PC-9 (cell line): Measurements from ENCODE around the gene ITPR3. TPM values are rescaled to one million over a fixed set of nuclear protein-coding genes. Genes with fewer than 3 reads are reported as not detected.
A peak's percentile ranks its signal among the peaks of the same experiment; 100 is the strongest.

ENCODE experiments used
- BruUV-seq: library from RNA; stranded (reverse); fragments of 400-500 nt; replicated peaks from 2 replicates; lab custom pipeline; 2021; lab: Mats Ljungman, UMichigan
- CTCF ChIA-PET: fragments of 300-600 bp; sonication (Branson Sonifier 250); formaldehyde crosslinking; loops from one replicate; lab custom pipeline; 2022; ENCODE audit warnings: antibody characterized with exemption; lab: Charles Lee
- POLR2A ChIA-PET: fragments of 300-600 bp; sonication (Branson Sonifier 250); formaldehyde crosslinking; loops from one replicate; lab custom pipeline; 2022; ENCODE audit warnings: antibody characterized with exemption; ENCODE audit not compliant: unreplicated experiment; lab: Charles Lee
- DNase-seq, 2 experiments: peaks; one replicate each; pipeline versions ENCODE4 v3.0.0 to v3.0.0-alpha.2; 2015 to 2022; ENCODE audit warnings: mixed read lengths in 1 of 2
- H2AFZ ChIP-seq: fragments of 200-600 bp; sonication (generic); 2 replicates; pipeline ENCODE4 v1.8.1; 2017; ENCODE audit warnings: antibody characterized with exemption
- H3F3A ChIP-seq: fragments of 200-600 bp; sonication (generic); 2 replicates; pipeline ENCODE4 v1.8.1; 2017; ENCODE audit warnings: antibody characterized with exemption, mild to moderate bottlenecking, low read depth; ENCODE audit not compliant: insufficient read depth
- H3K27ac ChIP-seq: fragments of 200-600 bp; sonication (generic); 2 replicates; pipeline ENCODE4 v1.6.1; 2016; ENCODE audit warnings: mixed run types
- H3K27me3 ChIP-seq: fragments of 200-600 bp; sonication (generic); 2 replicates; pipeline ENCODE4 v1.6.1; 2016; ENCODE audit warnings: low read depth, mixed run types; ENCODE audit not compliant: insufficient read depth
- H3K36me3 ChIP-seq: fragments of 200-600 bp; sonication (generic); 2 replicates; pipeline ENCODE4 v1.6.1; 2016; ENCODE audit warnings: low read depth, mixed run types
- H3K4me1 ChIP-seq: fragments of 200-600 bp; sonication (generic); replicated peaks from 2 replicates; pipeline ENCODE4 v1.6.1; 2016; ENCODE audit warnings: mixed run types; ENCODE audit not compliant: insufficient read depth
- H3K4me2 ChIP-seq: fragments of 200-600 bp; sonication (generic); 2 replicates; pipeline ENCODE4 v1.6.1; 2017; ENCODE audit warnings: mixed run types
- H3K4me3 ChIP-seq: fragments of 200-600 bp; sonication (generic); 2 replicates; pipeline ENCODE4 v1.6.1; 2016; ENCODE audit warnings: mixed run types
- H3K79me2 ChIP-seq: fragments of 200-600 bp; sonication (generic); 2 replicates; pipeline ENCODE4 v1.6.1; 2017; ENCODE audit warnings: low read depth, mixed run types
- H3K9me2 ChIP-seq: fragments of 200-600 bp; sonication (generic); 2 replicates; pipeline ENCODE4 v1.8.1; 2017; ENCODE audit warnings: mild to moderate bottlenecking; ENCODE audit not compliant: insufficient read depth
- H3K9me3 ChIP-seq: fragments of 200-600 bp; sonication (generic); 2 replicates; pipeline ENCODE4 v1.8.1; 2016; ENCODE audit warnings: low read depth; ENCODE audit not compliant: insufficient read depth
- H4K20me1 ChIP-seq: fragments of 200-600 bp; sonication (generic); 2 replicates; pipeline ENCODE4 v1.8.1; 2017; ENCODE audit not compliant: insufficient read depth
- CTCF ChIP-seq: fragments of 200-600 bp; sonication (generic); conservative IDR thresholded peaks from 2 replicates; pipeline ENCODE4 v1.6.1; 2017; ENCODE audit warnings: mixed run types, antibody characterized with exemption, mild to moderate bottlenecking, moderate library complexity
- EZH2 ChIP-seq: fragments of 200-600 bp; sonication (generic); IDR thresholded peaks from 2 replicates; pipeline ENCODE4 v1.8.0; 2017; ENCODE audit warnings: antibody characterized with exemption, low read depth
- intact Hi-C: fragments of 100-400 bp; cut with micrococcal nuclease; formaldehyde crosslinking; loops from one replicate; pipeline ENCODE4 v1.10.0; 2022; ENCODE audit not compliant: unreplicated experiment
- total RNA-seq: library from RNA; stranded (reverse); gene quantifications from 2 replicates; pipeline ENCODE4 v1.2.3, GENCODE V29; 2021

The ITPR3 gene
- total RNA-seq, 1 experiment from 2014 or later, result 86.9 TPM

GRCh38 chr6:33584700-33585402, 36.3 kb upstream of the ITPR3 start:
- H3K9me3 ChIP-seq, result no peaks in the 10 kb centered on the region
- POLR2A ChIA-PET, result no interaction called here
- H3K79me2 ChIP-seq, result peaks cover under 1% of the 10 kb centered on the region; the same call in 1 of the 2 replicates

GRCh38 chr6:33585403-33586107, 35.6 kb upstream of the ITPR3 start:
- H3K27ac ChIP-seq, result no peak overlapping the region
- no peak overlapping the region for H2AFZ ChIP-seq
- ChIA-PET CTCF (interaction anchor here (0.6 kb wide), 3 partner anchors 95 to 1042 kb away, joined by 4 to 7 read pairs (median 5); no protein-coding TSS in a partner anchor), POLR2A (no interaction called here)
- no peaks in the 10 kb centered on the region for H3K27me3 ChIP-seq
- H3K4me1 ChIP-seq, result peaks cover 19% of the 10 kb centered on the region
- H3K9me2 ChIP-seq, result no peaks in the 10 kb centered on the region
- H3K36me3 ChIP-seq, result no peaks in the 10 kb centered on the region
- no peaks in the 10 kb centered on the region for H3K9me3 ChIP-seq
- intact Hi-C loops, result loop anchor here (1.0 kb wide), 1 partner anchor 115 kb away; no protein-coding TSS in a partner anchor
- H3K79me2 ChIP-seq, result no peaks in the 10 kb centered on the region
- no peaks in the 10 kb centered on the region for H4K20me1 ChIP-seq
- no TSS peak for BruUV-seq
- H3F3A ChIP-seq, result peaks cover 17% of the 10 kb centered on the region
- no peak overlapping the region for H3K4me3 ChIP-seq
- peak; percentile 54 to 80 for DNase-seq
- TF ChIP-seq EZH2 (no peak), CTCF (peak; percentile 95)
- peak overlapping the region; percentile 26; the same call in 1 of the 2 replicates for H3K4me2 ChIP-seq

More at GRCh38 chr6:33584700-33585402, 36.3 kb upstream of the ITPR3 start:
- no peak for TF ChIP-seq EZH2
- TF ChIP-seq CTCF, result no peak
- Histone ChIP-seq H3K27ac (no peak overlapping the region), H3K9me2 (no peaks in the 10 kb centered on the region), H3K36me3 (no peaks in the 10 kb centered on the region), H3K4me1 (peaks cover 16% of the 10 kb centered on the region), H3K4me2 (no peak overlapping the region), H3F3A (peaks cover 13% of the 10 kb centered on the region), H3K4me3 (no peak overlapping the region), H2AFZ (no peak overlapping the region), H3K27me3 (no peaks in the 10 kb centered on the region), H4K20me1 (no peaks in the 10 kb centered on the region)
- DNase-seq, result no peak
- CTCF ChIA-PET, result interaction anchor here (0.6 kb wide), 3 partner anchors 95 to 1043 kb away, joined by 4 to 7 read pairs (median 5); no protein-coding TSS in a partner anchor
- BruUV-seq, result no TSS peak
- intact Hi-C loops, result loop anchor here (1.0 to 5.0 kb wide), 2 partner anchors 115 to 173 kb away; partner anchors contain the start of gene PHF1

GRCh38 chr6:33586108-33586640, 34.9 kb upstream of the ITPR3 start:
- no peaks in the 10 kb centered on the region for H3K9me3 ChIP-seq
- H3K79me2 ChIP-seq, result no peaks in the 10 kb centered on the region
- no TSS peak for BruUV-seq
- H3K4me1 ChIP-seq, result peaks cover 24% of the 10 kb centered on the region
- no peaks in the 10 kb centered on the region for H4K20me1 ChIP-seq
- H3K9me2 ChIP-seq, result no peaks in the 10 kb centered on the region
- H3K27me3 ChIP-seq, result no peaks in the 10 kb centered on the region
- peaks cover 18% of the 10 kb centered on the region for H3F3A ChIP-seq
- no peak for DNase-seq
- peak overlapping the region; percentile 26; the same call in 1 of the 2 replicates for H3K4me2 ChIP-seq
- H3K36me3 ChIP-seq, result no peaks in the 10 kb centered on the region
- ChIA-PET POLR2A (interaction anchor here (0.6 kb wide), 2 partner anchors 44 to 81 kb away, joined by 4 read pairs; no protein-coding TSS in a partner anchor), CTCF (interaction anchor here (0.9 kb wide), 1 partner anchor 114 kb away, joined by 4 read pairs; no protein-coding TSS in a partner anchor)
- H3K27ac ChIP-seq, result no peak overlapping the region
- H3K4me3 ChIP-seq, result no peak overlapping the region
- intact Hi-C loops, result no loop called here
- TF ChIP-seq EZH2 (no peak), CTCF (no peak)
- H2AFZ ChIP-seq, result no peak overlapping the region
